Neural cell (in vitro differentiated cells): Measurements from ENCODE around the gene THAP8.

Experiments used
- CTCF ChIP-seq: fragments of 450-650 bp; IDR thresholded peaks from 2 replicates; pipeline ENCODE4 v1.5.1; 2014; ENCODE audit warnings: antibody characterized with exemption, mild to moderate bottlenecking, moderate library complexity; ENCODE audit not compliant: poor library complexity, severe bottlenecking
- EP300 ChIP-seq: fragments of 450-650 bp; conservative IDR thresholded peaks from 2 replicates; pipeline ENCODE4 v1.6.1; 2014; ENCODE audit warnings: antibody characterized with exemption, mild to moderate bottlenecking, moderate library complexity; ENCODE audit not compliant: poor library complexity, severe bottlenecking
- EZH2 ChIP-seq: fragments of 200-600, 300-800 bp; shearing (Covaris generic), sonication (generic); IDR thresholded peaks from 2 replicates; pipeline ENCODE4 v1.6.1; 2014; ENCODE audit warnings: antibody characterized with exemption, low read length, borderline replicate concordance, mild to moderate bottlenecking; ENCODE audit not compliant: insufficient read depth, poor library complexity, severe bottlenecking
- MXI1 ChIP-seq: fragments of 450-650 bp; conservative IDR thresholded peaks from 2 replicates; pipeline ENCODE4 v1.6.1; 2014; ENCODE audit warnings: antibody characterized with exemption, mild to moderate bottlenecking; ENCODE audit not compliant: poor library complexity, severe bottlenecking
- POLR2AphosphoS5 ChIP-seq: IDR thresholded peaks from 2 replicates; pipeline ENCODE4 v1.6.1; 2012
- RAD21 ChIP-seq: fragments of 450-650 bp; conservative IDR thresholded peaks from 2 replicates; pipeline ENCODE4 v1.6.1; 2014; ENCODE audit warnings: antibody characterized with exemption, mild to moderate bottlenecking, moderate library complexity
- REST ChIP-seq: IDR thresholded peaks from 2 replicates; pipeline ENCODE4 v1.6.1; 2012; ENCODE audit warnings: borderline replicate concordance
- SMC3 ChIP-seq: fragments of 450-650 bp; conservative IDR thresholded peaks from 2 replicates; pipeline ENCODE4 v1.6.1; 2014; ENCODE audit warnings: antibody characterized with exemption, mild to moderate bottlenecking, moderate library complexity; ENCODE audit not compliant: poor library complexity
- TAF1 ChIP-seq: IDR thresholded peaks from 2 replicates; pipeline ENCODE4 v1.6.1; 2012; ENCODE audit warnings: low read depth

GRCh38 chr19:36014012-36014924, 39.8 kb downstream of the THAP8 start, which contains the start of gene ALKBH6:
- TF ChIP-seq CTCF, result no peak
- TF ChIP-seq RAD21, result no peak
- TF ChIP-seq POLR2AphosphoS5, result peak; percentile 66
- TF ChIP-seq EP300, result no peak
- no peak for TF ChIP-seq EZH2
- peak; percentile 57 for TF ChIP-seq MXI1
- no peak for TF ChIP-seq SMC3
- no peak for TF ChIP-seq REST
- no peak for TF ChIP-seq TAF1
